ENCODE data around the gene GRM1. TPM values are rescaled to one million over a fixed set of nuclear protein-coding genes. Genes with fewer than 3 reads are reported as not detected.

Gene GRM1
- total and polyA plus RNA-seq, 2 experiments from 2014 or later = 0.29 to 0.63 TPM

- H3K4me1 Mint-ChIP-seq = 0 out of 3 replicates have a peak, but pooled peaks cover 6% of the 10 kb centered on the region
- peaks cover 1% of the 10 kb centered on the region for H3K27me3 Mint-ChIP-seq (ENCODE audit: insufficient read depth, low read depth, poor library complexity)
- Histone ChIP-seq H3F3A (replicated peaks; ENCODE audit: low read depth) (no peaks in the 10 kb centered on the region), H3K4me1 (ENCODE audit: insufficient read depth) (no peaks in the 10 kb centered on the region), H3K27me3 (ENCODE audit: insufficient read depth) (no peaks in the 10 kb centered on the region), H3K4me2 (no peak overlapping the region), H4K20me1 (replicated peaks; ENCODE audit: insufficient read depth) (no peaks in the 10 kb centered on the region), H3K27ac (ENCODE audit: low read depth) (no peak overlapping the region), H3K9me2 (ENCODE audit: insufficient read depth) (peaks cover 4% of the 10 kb centered on the region; the same call in 1 of the 2 replicates), H2AFZ (peak overlapping the region; percentile 69; the same call in 1 of the 2 replicates), H3K36me3 (ENCODE audit: insufficient read depth) (no peaks in the 10 kb centered on the region), H3K4me3 (no peak overlapping the region), H3K79me2 (replicated peaks; ENCODE audit: insufficient read depth) (no peaks in the 10 kb centered on the region)
- TF ChIP-seq NANOG (IDR thresholded peaks at IDR 0.05; ENCODE audit: borderline replicate concordance) (no peak), JUNB (IDR thresholded peaks at IDR 0.05; ENCODE audit: unreplicated experiment) (no peak), ZNF331 (CRISPR knock-in tag; IDR thresholded peaks at IDR 0.05; ENCODE audit: low read depth) (no peak), ZNF114 (CRISPR knock-in tag; IDR thresholded peaks at IDR 0.05) (no peak), REST (IDR thresholded peaks at IDR 0.05; ENCODE audit: unreplicated experiment) (no peak), ETS1 (IDR thresholded peaks at IDR 0.05) (no peak), ZNF462 (CRISPR knock-in tag; IDR thresholded peaks at IDR 0.05) (no peak), EZH2 (IDR thresholded peaks at IDR 0.05; ENCODE audit: low read depth, unreplicated experiment) (no peak), CREB1 (CRISPR knock-in tag; IDR thresholded peaks at IDR 0.05; ENCODE audit: low read depth) (no peak), STAT1 (IDR thresholded peaks at IDR 0.05; ENCODE audit: unreplicated experiment) (no peak), POLR2AphosphoS5 (IDR thresholded peaks at IDR 0.05; ENCODE audit: low read depth) (no peak), CTCF (conservative IDR thresholded peaks at IDR 0.05; ENCODE audit: low read depth in 2 of 2) (no peak), EZH2phosphoT487 (IDR thresholded peaks at IDR 0.05; ENCODE audit: unreplicated experiment) (no peak)
- ATAC-seq (peak; percentile 37; the same call in 1 of the 3 replicates), DNase-seq (ENCODE audit: low spot score) (no peak)
- no peak overlapping the region for H3K4me3 Mint-ChIP-seq
- peaks cover 4% of the 10 kb centered on the region for H3K36me3 Mint-ChIP-seq (ENCODE audit: low read depth)
- no peak overlapping the region for H3K27ac Mint-ChIP-seq
- peaks cover 6% of the 10 kb centered on the region; the same call in 2 of the 3 replicates for H3K9me3 Mint-ChIP-seq
These were observed 415.3 kb downstream of the GRM1 start for GRCh38 chr6:146444189-146444588.
